Neural progenitor cell (in vitro differentiated cells): ENCODE data around the gene SLC6A11. TPM values are rescaled to one million over a fixed set of nuclear protein-coding genes. Genes with fewer than 3 reads are reported as not detected.

ENCODE experiments used
- DNase-seq: peaks from one replicate; pipeline ENCODE4 v3.0.0-alpha.2; 2016; ENCODE audit warnings: low spot score
- H2AFZ ChIP-seq: fragments of 200-600 bp; sonication (generic); replicated peaks from 2 replicates; pipeline ENCODE4 v1.6.1; 2016; ENCODE audit warnings: antibody characterized with exemption
- H3F3A ChIP-seq: fragments of 200-600 bp; sonication (generic); 2 replicates; pipeline ENCODE4 v1.6.1; 2016; ENCODE audit warnings: antibody characterized with exemption, low read depth
- H3K27ac ChIP-seq: fragments of 200-600 bp; sonication (generic); 2 replicates; pipeline ENCODE4 v1.5.1; 2016; ENCODE audit warnings: mild to moderate bottlenecking
- H3K27me3 ChIP-seq: fragments of 200-600 bp; sonication (generic); 2 replicates; pipeline ENCODE4 v1.6.1; 2016; ENCODE audit warnings: mild to moderate bottlenecking, moderate library complexity
- H3K36me3 ChIP-seq: fragments of 200-600 bp; sonication (generic); 2 replicates; pipeline ENCODE4 v1.5.1; 2016
- H3K4me1 ChIP-seq: fragments of 200-600 bp; sonication (generic); 2 replicates; pipeline ENCODE4 v1.6.1; 2016; ENCODE audit warnings: mixed run types
- H3K4me2 ChIP-seq: fragments of 200-600 bp; sonication (generic); 2 replicates; pipeline ENCODE4 v1.6.1; 2016
- H3K4me3 ChIP-seq: fragments of 200-600 bp; sonication (generic); 2 replicates; pipeline ENCODE4 v1.5.1; 2016
- H3K79me2 ChIP-seq: fragments of 200-600 bp; sonication (generic); 2 replicates; pipeline ENCODE4 v1.6.1; 2016; ENCODE audit warnings: low read depth
- H3K9ac ChIP-seq: fragments of 200-600 bp; sonication (generic); 2 replicates; pipeline ENCODE4 v1.6.1; 2016
- H3K9me3 ChIP-seq: fragments of 200-600 bp; sonication (generic); 2 replicates; pipeline ENCODE4 v1.5.1; 2016; ENCODE audit warnings: low read depth
- H4K20me1 ChIP-seq: fragments of 200-600 bp; sonication (generic); 2 replicates; pipeline ENCODE4 v1.6.1; 2016; ENCODE audit warnings: low read depth
- H3K27ac Mint-ChIP-seq: 3 replicates; pipeline ENCODE4 v1.8.0; 2021; ENCODE audit warnings: mixed read lengths
- H3K27me3 Mint-ChIP-seq: 2 replicates; pipeline ENCODE4 v1.8.0; 2022; ENCODE audit warnings: low read depth, mild to moderate bottlenecking, inconsistent platforms, moderate library complexity, mixed read lengths; ENCODE audit not compliant: insufficient read depth
- H3K36me3 Mint-ChIP-seq: 3 replicates; pipeline ENCODE4 v1.8.0; 2021; ENCODE audit warnings: mixed read lengths
- H3K4me1 Mint-ChIP-seq: 3 replicates; pipeline ENCODE4 v1.8.0; 2021; ENCODE audit warnings: mixed read lengths
- H3K4me3 Mint-ChIP-seq: 3 replicates; pipeline ENCODE4 v1.8.0; 2021; ENCODE audit warnings: mild to moderate bottlenecking, moderate library complexity, mixed read lengths
- H3K9me3 Mint-ChIP-seq: 3 replicates; pipeline ENCODE4 v1.8.0; 2020; ENCODE audit warnings: mixed read lengths
- CTCF ChIP-seq: fragments of 200-600 bp; sonication (generic); IDR thresholded peaks from 2 replicates; pipeline ENCODE4 v1.5.1; 2017; ENCODE audit warnings: antibody characterized with exemption, mild to moderate bottlenecking
- EZH2 ChIP-seq: fragments of 200-600 bp; sonication (generic); IDR thresholded peaks from 2 replicates; pipeline ENCODE4 v1.6.1; 2017; ENCODE audit warnings: antibody characterized with exemption, mild to moderate bottlenecking, moderate library complexity
- EZH2phosphoT487 ChIP-seq: fragments of 200-600 bp; sonication (generic); IDR thresholded peaks from 2 replicates; pipeline ENCODE4 v1.6.1; 2017; ENCODE audit warnings: antibody characterized with exemption
- total RNA-seq: library from RNA; depleted of rRNA; stranded (reverse); fragments of >200 nt; gene quantifications from 2 replicates; pipeline ENCODE4 v1.2.3, GENCODE V29; 2015; ENCODE audit warnings: low replicate concordance

Gene SLC6A11
- total RNA-seq, 1 donor from 2014 or later: 0.86 TPM

GRCh38 chr3:10836676-10837075 lies 20.6 kb downstream of the SLC6A11 start:
- H3K4me3 ChIP-seq: no peak overlapping the region
- no peak overlapping the region for H3K4me2 ChIP-seq
- H3K9me3 ChIP-seq: no peaks in the 10 kb centered on the region
- Mint-ChIP-seq H3K4me1 (peaks cover 2% of the 10 kb centered on the region), H3K36me3 (no peaks in the 10 kb centered on the region), H3K27ac (no peak overlapping the region), H3K4me3 (no peak overlapping the region), H3K27me3 (peaks cover 3% of the 10 kb centered on the region), H3K9me3 (peaks cover 2% of the 10 kb centered on the region)
- no peaks in the 10 kb centered on the region for H4K20me1 ChIP-seq
- no peak overlapping the region for H3K27ac ChIP-seq
- no peak overlapping the region for H3K9ac ChIP-seq
- H3F3A ChIP-seq: no peaks in the 10 kb centered on the region
- H3K27me3 ChIP-seq: peaks cover 17% of the 10 kb centered on the region
- DNase-seq: no peak
- peaks cover 8% of the 10 kb centered on the region for H3K4me1 ChIP-seq
- no peaks in the 10 kb centered on the region for H3K79me2 ChIP-seq
- H3K36me3 ChIP-seq: no peaks in the 10 kb centered on the region
- H2AFZ ChIP-seq: no peak overlapping the region
- TF ChIP-seq EZH2 (no peak), CTCF (no peak), EZH2phosphoT487 (no peak)

GRCh38 chr3:10837849-10838248 lies 21.8 kb downstream of the SLC6A11 start:
- no peaks in the 10 kb centered on the region for H3K36me3 Mint-ChIP-seq
- Histone ChIP-seq H3K27me3 (peaks cover 17% of the 10 kb centered on the region), H3K79me2 (no peaks in the 10 kb centered on the region), H3F3A (no peaks in the 10 kb centered on the region), H3K4me1 (peaks cover 8% of the 10 kb centered on the region), H3K4me3 (no peak overlapping the region), H4K20me1 (no peaks in the 10 kb centered on the region), H3K9ac (no peak overlapping the region), H2AFZ (no peak overlapping the region), H3K27ac (no peak overlapping the region), H3K9me3 (no peaks in the 10 kb centered on the region), H3K4me2 (no peak overlapping the region), H3K36me3 (no peaks in the 10 kb centered on the region)
- no peak for DNase-seq
- H3K9me3 Mint-ChIP-seq: peaks cover 2% of the 10 kb centered on the region
- H3K4me1 Mint-ChIP-seq: peaks cover 2% of the 10 kb centered on the region
- no peak overlapping the region for H3K4me3 Mint-ChIP-seq
- no peak for TF ChIP-seq EZH2phosphoT487
- no peak for TF ChIP-seq EZH2
- no peak for TF ChIP-seq CTCF
- peaks cover 7% of the 10 kb centered on the region for H3K27me3 Mint-ChIP-seq
- no peak overlapping the region for H3K27ac Mint-ChIP-seq

- Histone ChIP-seq H3K79me2 (no peaks in the 10 kb centered on the region), H4K20me1 (no peaks in the 10 kb centered on the region), H3K27me3 (peaks cover 17% of the 10 kb centered on the region), H3K4me1 (peaks cover 8% of the 10 kb centered on the region), H3K9ac (no peak overlapping the region), H3F3A (no peaks in the 10 kb centered on the region), H3K27ac (no peak overlapping the region), H2AFZ (no peak overlapping the region), H3K9me3 (no peaks in the 10 kb centered on the region), H3K4me2 (no peak overlapping the region), H3K36me3 (no peaks in the 10 kb centered on the region), H3K4me3 (no peak overlapping the region)
- no peak for DNase-seq
- TF ChIP-seq CTCF (no peak), EZH2 (no peak), EZH2phosphoT487 (no peak)
- Mint-ChIP-seq H3K36me3 (no peaks in the 10 kb centered on the region), H3K4me1 (peaks cover 2% of the 10 kb centered on the region), H3K27me3 (peaks cover 10% of the 10 kb centered on the region), H3K9me3 (peaks cover 2% of the 10 kb centered on the region), H3K4me3 (peak overlapping the region; percentile 48), H3K27ac (peak overlapping the region; percentile 28)
Measured at GRCh38 chr3:10839167-10839566, 23.1 kb downstream of the SLC6A11 start.
